A673 (cell line): Measurements from ENCODE around the gene OR2T2. TPM values are rescaled to one million over a fixed set of nuclear protein-coding genes. Genes with fewer than 3 reads are reported as not detected.

ENCODE experiments used
- BruUV-seq: library from RNA; stranded (reverse); fragments of 400-500 nt; replicated peaks from 2 replicates; lab custom pipeline; 2021; lab: Mats Ljungman, UMichigan
- CTCF ChIA-PET: fragments of 300-600 bp; sonication (Branson Sonifier 250); formaldehyde crosslinking; loops from one replicate; lab custom pipeline; 2022; ENCODE audit warnings: antibody characterized with exemption; lab: Charles Lee
- POLR2A ChIA-PET: fragments of 300-600 bp; sonication (Branson Sonifier 250); formaldehyde crosslinking; loops from one replicate; lab custom pipeline; 2022; ENCODE audit warnings: antibody characterized with exemption; ENCODE audit not compliant: low non-redundant PET; lab: Charles Lee
- DNase-seq: peaks from one replicate; pipeline ENCODE4 v3.0.0-alpha.2; 2015; ENCODE audit warnings: low spot score
- H3K27ac ChIP-seq: fragments of 200-600 bp; sonication (generic); 2 replicates; pipeline ENCODE4 v1.5.1; 2016; ENCODE audit warnings: mixed run types, low read depth, mild to moderate bottlenecking, mixed read lengths, antibody characterized with exemption, low read length; ENCODE audit not compliant: poor library complexity, severe bottlenecking
- H3K27me3 ChIP-seq: fragments of 200-600 bp; sonication (generic); replicated peaks from 2 replicates; pipeline ENCODE4 v1.6.1; 2017; ENCODE audit warnings: mixed run types, low read depth, mild to moderate bottlenecking, mixed read lengths, antibody characterized with exemption, low read length; ENCODE audit not compliant: insufficient read depth, poor library complexity
- H3K36me3 ChIP-seq: fragments of 200-600 bp; sonication (generic); 2 replicates; pipeline ENCODE4 v1.6.1; 2016; ENCODE audit warnings: mixed run types, mild to moderate bottlenecking, mixed read lengths, antibody characterized with exemption, low read length; ENCODE audit not compliant: insufficient read depth, poor library complexity, severe bottlenecking
- H3K4me1 ChIP-seq: fragments of 200-600 bp; sonication (generic); 2 replicates; pipeline ENCODE4 v1.6.1; 2017; ENCODE audit warnings: mixed run types, mild to moderate bottlenecking, mixed read lengths, antibody characterized with exemption, low read length; ENCODE audit not compliant: insufficient read depth, poor library complexity, severe bottlenecking
- H3K4me3 ChIP-seq: fragments of 200-600 bp; sonication (generic); 2 replicates; pipeline ENCODE4 v1.5.1; 2016; ENCODE audit warnings: low read depth, mixed run types, mild to moderate bottlenecking, mixed read lengths, low read length; ENCODE audit not compliant: poor library complexity, severe bottlenecking
- H3K9me3 ChIP-seq: fragments of 200-600 bp; sonication (generic); 2 replicates; pipeline ENCODE4 v1.6.1; 2016; ENCODE audit warnings: mixed run types, low read depth, mild to moderate bottlenecking, mixed read lengths, antibody characterized with exemption, low read length; ENCODE audit not compliant: poor library complexity, severe bottlenecking
- EZH2 ChIP-seq: fragments of 200-600 bp; sonication (generic); IDR thresholded peaks from 2 replicates; pipeline ENCODE4 v1.6.1; 2017; ENCODE audit warnings: borderline replicate concordance, low read depth, mild to moderate bottlenecking, mixed read lengths, antibody characterized with exemption, low read length; ENCODE audit not compliant: poor library complexity, severe bottlenecking
- intact Hi-C: fragments of 100-400 bp; cut with micrococcal nuclease; formaldehyde crosslinking; loops from one replicate; pipeline ENCODE4 v1.10.0; 2022; ENCODE audit not compliant: unreplicated experiment
- total RNA-seq: library from RNA; stranded (reverse); gene quantifications from 2 replicates; pipeline ENCODE4 v1.2.3, GENCODE V29; 2021
- TF ChIP-seq, protein P1 (sequence below): fragments of 300-800, 200-600 bp; sonication (generic); conservative IDR thresholded peaks from 2 replicates; pipeline ENCODE4 v1.5.1; 2017; ENCODE audit warnings: low read depth, mild to moderate bottlenecking, antibody characterized with exemption, low read length, moderate library complexity, mixed read lengths

Gene OR2T2
- total RNA-seq, 1 experiment from 2014 or later: not detected

DNA sequence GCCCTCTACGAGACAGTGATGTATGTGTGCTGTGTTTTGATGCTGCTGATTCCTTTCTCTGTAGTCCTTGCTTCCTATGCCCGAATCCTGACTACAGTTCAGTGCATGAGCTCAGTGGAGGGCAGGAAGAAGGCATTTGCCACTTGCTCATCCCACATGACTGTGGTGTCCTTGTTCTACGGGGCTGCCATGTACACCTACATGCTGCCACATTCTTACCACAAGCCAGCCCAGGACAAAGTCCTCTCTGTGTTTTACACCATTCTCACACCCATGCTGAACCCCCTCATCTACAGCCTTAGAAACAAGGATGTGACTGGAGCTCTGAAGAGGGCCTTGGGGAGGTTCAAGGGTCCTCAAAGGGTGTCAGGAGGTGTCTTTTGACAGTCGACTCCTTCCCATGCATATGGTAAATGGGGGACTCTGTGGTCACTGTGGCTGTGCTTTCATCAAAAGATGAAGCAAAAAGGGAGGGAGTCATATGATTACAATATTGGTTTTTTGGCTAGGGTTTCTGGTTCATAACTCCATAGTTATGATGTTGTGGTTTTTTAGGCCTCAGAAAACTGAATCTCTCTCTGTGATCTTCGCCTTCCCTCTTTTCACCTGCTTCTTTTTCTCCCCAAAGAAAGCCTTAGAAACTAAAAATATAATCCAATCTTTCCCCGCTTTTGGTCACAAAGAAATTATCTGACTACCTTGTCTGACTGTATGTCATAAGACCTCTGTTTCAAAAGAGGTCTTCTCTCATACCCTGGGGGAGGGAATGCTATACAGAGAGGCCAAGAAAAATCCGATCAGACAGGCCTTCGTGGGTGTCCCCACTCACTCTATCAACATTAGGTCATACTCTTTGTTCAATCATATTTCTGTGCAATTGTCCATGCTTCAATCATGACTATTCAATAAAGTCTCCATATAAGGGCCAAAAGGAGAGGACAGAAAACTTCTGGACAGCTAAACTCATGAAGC is 38.4 kb upstream of the OR2T2 start:
- BruUV-seq: no TSS peak
- no peak for TF ChIP-seq EZH2
- TF ChIP-seq, protein P1, sequence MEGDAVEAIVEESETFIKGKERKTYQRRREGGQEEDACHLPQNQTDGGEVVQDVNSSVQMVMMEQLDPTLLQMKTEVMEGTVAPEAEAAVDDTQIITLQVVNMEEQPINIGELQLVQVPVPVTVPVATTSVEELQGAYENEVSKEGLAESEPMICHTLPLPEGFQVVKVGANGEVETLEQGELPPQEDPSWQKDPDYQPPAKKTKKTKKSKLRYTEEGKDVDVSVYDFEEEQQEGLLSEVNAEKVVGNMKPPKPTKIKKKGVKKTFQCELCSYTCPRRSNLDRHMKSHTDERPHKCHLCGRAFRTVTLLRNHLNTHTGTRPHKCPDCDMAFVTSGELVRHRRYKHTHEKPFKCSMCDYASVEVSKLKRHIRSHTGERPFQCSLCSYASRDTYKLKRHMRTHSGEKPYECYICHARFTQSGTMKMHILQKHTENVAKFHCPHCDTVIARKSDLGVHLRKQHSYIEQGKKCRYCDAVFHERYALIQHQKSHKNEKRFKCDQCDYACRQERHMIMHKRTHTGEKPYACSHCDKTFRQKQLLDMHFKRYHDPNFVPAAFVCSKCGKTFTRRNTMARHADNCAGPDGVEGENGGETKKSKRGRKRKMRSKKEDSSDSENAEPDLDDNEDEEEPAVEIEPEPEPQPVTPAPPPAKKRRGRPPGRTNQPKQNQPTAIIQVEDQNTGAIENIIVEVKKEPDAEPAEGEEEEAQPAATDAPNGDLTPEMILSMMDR: no peak
- H3K4me3 ChIP-seq: no peak overlapping the region
- intact Hi-C loops: no loop called here
- no peaks in the 10 kb centered on the region for H3K4me1 ChIP-seq
- POLR2A ChIA-PET: no interaction called here
- DNase-seq: no peak
- no peak overlapping the region for H3K27ac ChIP-seq
- peaks cover 6% of the 10 kb centered on the region for H3K9me3 ChIP-seq
- no peaks in the 10 kb centered on the region for H3K36me3 ChIP-seq
- CTCF ChIA-PET: no interaction called here
- H3K27me3 ChIP-seq: no peaks in the 10 kb centered on the region

GRCh38 chr1:248416226-248416625 is 29.2 kb upstream of the OR2T2 start:
- no TSS peak for BruUV-seq
- Histone ChIP-seq H3K27ac (no peak overlapping the region), H3K9me3 (peaks cover 18% of the 10 kb centered on the region), H3K36me3 (no peaks in the 10 kb centered on the region), H3K27me3 (no peaks in the 10 kb centered on the region), H3K4me3 (no peak overlapping the region), H3K4me1 (no peaks in the 10 kb centered on the region)
- ChIA-PET POLR2A (no interaction called here), CTCF (no interaction called here)
- DNase-seq: no peak
- intact Hi-C loops: no loop called here
- TF ChIP-seq, protein P1: no peak
- no peak for TF ChIP-seq EZH2

- H3K27me3 ChIP-seq: no peaks in the 10 kb centered on the region
- peaks cover 22% of the 10 kb centered on the region for H3K9me3 ChIP-seq
- DNase-seq: no peak
- H3K4me3 ChIP-seq: no peak overlapping the region
- no peak overlapping the region for H3K27ac ChIP-seq
- ChIA-PET POLR2A (no interaction called here), CTCF (no interaction called here)
- intact Hi-C loops: no loop called here
- BruUV-seq: no TSS peak
- H3K36me3 ChIP-seq: no peaks in the 10 kb centered on the region
- no peaks in the 10 kb centered on the region for H3K4me1 ChIP-seq
- TF ChIP-seq EZH2: no peak
- TF ChIP-seq, protein P1: no peak
Measured at GRCh38 chr1:248417854-248418253, 27.6 kb upstream of the OR2T2 start.
